ENCODE data around the gene TRNT1. TPM values are rescaled to one million over a fixed set of nuclear protein-coding genes. Genes with fewer than 3 reads are reported as not detected.

Gene TRNT1
- 26.3 and 34.3 TPM in 2 replicates for total RNA-seq (2014; rRNA removed; shearing (Covaris generic))

GRCh38 chr3:3126477-3127431 is at the start of gene TRNT1:
TSS of gene TRNT1 (plus strand) at chr3:3126940. CDS start at chr3:3129041, 2,101 bp downstream.
- Histone ChIP-seq H3K27me3 (no peaks in the 10 kb centered on the region), H3K27ac (peak within 1 kb of the TSS; percentile 93), H3K36me3 (peaks cover 27% of the 10 kb centered on the region), H3K4me3 (peak within 1 kb of the TSS; percentile 92), H3K4me1 (no peaks in the 10 kb centered on the region), H3K9me3 (replicated peaks) (no peaks in the 10 kb centered on the region)
- DNase-seq: peak; percentile 92 to 93

- DNase-seq: no peak
- Histone ChIP-seq H3K4me1 (no peaks in the 10 kb centered on the region), H3K27ac (no peak overlapping the region), H3K9me3 (replicated peaks) (no peaks in the 10 kb centered on the region), H3K36me3 (no peaks in the 10 kb centered on the region), H3K4me3 (no peak overlapping the region), H3K27me3 (no peaks in the 10 kb centered on the region)
These were observed 46.4 kb upstream of the TRNT1 start for GRCh38 chr3:3080309-3080708.

DNA sequence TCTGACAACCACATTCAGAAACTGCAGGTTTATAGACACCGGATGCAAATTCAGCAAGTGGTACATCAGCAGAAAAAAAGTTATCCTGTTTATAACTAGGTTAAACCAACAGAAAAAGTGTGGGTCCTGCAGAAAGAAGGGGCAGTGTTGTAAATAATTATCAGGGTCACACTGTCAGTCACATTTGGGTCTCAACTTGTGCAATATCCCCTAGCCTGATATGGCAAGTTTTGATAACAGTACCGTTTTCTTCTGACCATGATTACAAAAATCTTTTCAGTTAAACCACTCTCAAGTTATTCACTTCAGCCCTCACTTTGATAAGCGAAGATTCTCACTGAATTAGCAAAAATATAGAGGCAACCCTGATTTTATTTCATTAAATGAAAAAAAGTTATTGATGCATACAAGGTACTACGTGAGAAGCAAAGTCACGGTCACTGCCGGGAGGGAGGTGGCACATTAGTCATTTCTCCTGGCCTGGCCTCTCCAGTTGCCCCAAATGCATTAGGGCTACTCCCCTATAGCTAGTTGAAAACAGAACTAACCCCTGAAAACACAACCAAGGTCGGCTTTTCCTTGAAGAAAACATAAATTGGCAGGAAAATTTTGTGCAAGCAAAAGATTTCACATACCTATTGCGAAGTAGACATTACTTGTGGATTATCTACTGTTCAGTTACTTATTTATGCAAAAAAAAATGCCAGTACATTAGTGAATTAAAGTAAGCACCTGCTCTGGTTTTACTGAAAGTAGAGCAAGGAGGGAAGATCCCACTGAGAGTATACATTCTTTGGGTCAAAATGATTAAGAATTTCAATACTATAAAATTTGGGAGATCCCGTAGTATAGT is 45.1 kb upstream of the TRNT1 start:
- Histone ChIP-seq H3K27ac (no peak overlapping the region), H3K36me3 (no peaks in the 10 kb centered on the region), H3K9me3 (replicated peaks) (no peaks in the 10 kb centered on the region), H3K27me3 (no peaks in the 10 kb centered on the region), H3K4me1 (no peaks in the 10 kb centered on the region), H3K4me3 (no peak overlapping the region)
- no peak for DNase-seq

DNA sequence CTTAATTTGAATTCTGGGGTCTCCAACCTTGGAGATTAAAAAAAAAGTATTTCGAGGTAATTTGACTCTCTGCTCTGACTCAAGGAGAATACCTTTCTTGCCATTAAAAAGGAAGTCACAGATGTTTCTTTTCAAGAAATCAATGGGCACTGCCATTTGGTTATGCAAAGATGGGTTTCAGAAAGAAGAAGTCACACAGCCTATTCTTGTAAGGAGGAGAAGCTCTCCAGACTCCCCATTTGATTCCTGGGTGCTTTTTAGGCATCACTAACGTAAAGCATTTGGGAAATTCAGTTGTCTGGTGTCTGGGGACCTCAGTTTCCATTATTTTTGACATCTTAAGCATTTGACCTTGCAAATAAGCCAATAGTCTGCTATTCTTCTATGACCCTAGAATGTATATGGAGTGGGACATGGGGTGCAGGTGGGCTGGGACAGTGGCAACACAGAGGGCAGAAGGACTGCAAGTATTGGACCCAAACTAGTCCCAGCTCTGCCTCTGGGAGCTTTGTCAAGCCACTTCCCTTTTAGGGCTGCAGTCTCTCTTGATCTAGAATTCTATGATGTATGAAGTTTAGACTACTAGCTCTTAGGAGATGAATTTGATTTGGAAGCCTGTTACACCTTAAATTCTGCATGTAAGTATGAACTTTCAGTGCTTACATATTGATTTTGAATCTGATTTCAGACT is 44.4 kb upstream of the TRNT1 start:
- no peak for DNase-seq
- H3K9me3 ChIP-seq (replicated peaks): no peaks in the 10 kb centered on the region
- H3K27me3 ChIP-seq: no peaks in the 10 kb centered on the region
- no peak overlapping the region for H3K4me3 ChIP-seq
- H3K4me1 ChIP-seq: no peaks in the 10 kb centered on the region
- no peaks in the 10 kb centered on the region for H3K36me3 ChIP-seq
- H3K27ac ChIP-seq: no peak overlapping the region

DNA sequence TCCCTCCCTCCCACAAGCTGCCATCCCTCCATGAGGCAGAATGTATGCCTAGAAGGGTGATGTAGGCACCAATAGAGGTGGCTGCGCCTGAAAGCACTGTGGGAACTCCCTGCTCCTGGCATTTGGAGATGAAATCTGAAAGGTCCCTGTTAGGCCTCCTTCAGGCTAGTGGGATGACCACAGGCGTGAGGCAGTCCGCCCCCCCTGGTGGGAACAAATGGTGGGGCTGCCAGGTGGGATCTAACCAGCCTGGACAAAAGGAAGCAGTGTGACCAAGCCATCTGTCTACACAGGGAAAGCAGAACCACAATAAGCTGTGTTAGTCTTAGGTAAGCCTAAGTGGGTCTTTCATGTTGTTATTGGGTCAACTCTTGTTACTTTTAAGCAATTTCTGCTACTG is 41.9 kb upstream of the TRNT1 start:
- no peak overlapping the region for H3K27ac ChIP-seq
- H3K36me3 ChIP-seq: no peaks in the 10 kb centered on the region
- no peak for DNase-seq
- no peaks in the 10 kb centered on the region for H3K27me3 ChIP-seq
- H3K9me3 ChIP-seq (replicated peaks): no peaks in the 10 kb centered on the region
- H3K4me3 ChIP-seq: no peak overlapping the region
- H3K4me1 ChIP-seq: no peaks in the 10 kb centered on the region

DNA sequence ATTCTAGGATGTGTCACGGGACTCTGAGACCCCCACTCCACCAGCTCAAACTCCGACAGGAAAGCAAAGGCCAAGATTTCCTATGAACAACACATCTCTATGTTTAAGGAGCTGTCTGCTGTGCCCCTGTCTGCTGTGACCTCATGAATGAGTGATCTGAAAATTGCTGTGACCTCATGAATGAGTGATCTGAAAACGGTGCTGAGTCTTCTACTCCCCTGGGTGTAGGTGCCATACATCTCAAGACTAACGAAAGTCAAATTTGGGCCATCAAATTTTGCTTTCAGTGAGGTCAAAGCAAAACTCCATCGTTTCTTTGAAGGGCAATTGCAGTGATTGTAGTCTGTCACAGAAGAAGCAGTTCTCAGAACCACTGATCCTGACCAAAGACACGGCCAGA is 41.0 kb upstream of the TRNT1 start:
- H3K27ac ChIP-seq: no peak overlapping the region
- no peaks in the 10 kb centered on the region for H3K27me3 ChIP-seq
- H3K4me3 ChIP-seq: no peak overlapping the region
- no peaks in the 10 kb centered on the region for H3K36me3 ChIP-seq
- H3K9me3 ChIP-seq (replicated peaks): no peaks in the 10 kb centered on the region
- no peak for DNase-seq
- H3K4me1 ChIP-seq: no peaks in the 10 kb centered on the region

DNA sequence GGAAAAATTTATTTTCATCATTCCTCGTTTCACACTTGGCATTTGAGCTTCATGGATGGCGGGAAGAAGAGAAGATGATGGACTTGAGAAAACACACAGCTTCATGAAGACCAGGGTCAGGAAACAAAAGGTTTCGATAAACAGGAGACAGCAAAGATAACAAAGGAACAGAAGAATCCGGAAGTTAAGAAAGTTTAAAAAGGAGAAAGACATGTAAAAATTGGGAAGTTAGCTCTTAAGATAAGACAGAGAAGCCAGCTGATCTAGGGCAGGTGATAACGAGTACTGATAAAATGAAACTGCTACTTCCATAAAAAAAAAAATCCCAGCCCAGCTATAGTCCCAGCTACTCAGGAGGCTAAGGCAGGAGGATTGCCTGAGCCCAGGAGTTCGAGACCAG is 40.5 kb upstream of the TRNT1 start:
- no peaks in the 10 kb centered on the region for H3K36me3 ChIP-seq
- H3K4me1 ChIP-seq: no peaks in the 10 kb centered on the region
- H3K27me3 ChIP-seq: no peaks in the 10 kb centered on the region
- no peaks in the 10 kb centered on the region for H3K9me3 ChIP-seq (replicated peaks)
- no peak for DNase-seq
- no peak overlapping the region for H3K27ac ChIP-seq
- no peak overlapping the region for H3K4me3 ChIP-seq

GRCh38 chr3:3087279-3087678 is 39.5 kb upstream of the TRNT1 start:
- Histone ChIP-seq H3K27me3 (no peaks in the 10 kb centered on the region), H3K4me3 (no peak overlapping the region), H3K9me3 (replicated peaks) (no peaks in the 10 kb centered on the region), H3K4me1 (no peaks in the 10 kb centered on the region), H3K27ac (no peak overlapping the region), H3K36me3 (no peaks in the 10 kb centered on the region)
- DNase-seq: no peak

GRCh38 chr3:3087716-3088465 is 38.8 kb upstream of the TRNT1 start:
- no peak for DNase-seq
- Histone ChIP-seq H3K9me3 (replicated peaks) (no peaks in the 10 kb centered on the region), H3K4me3 (no peak overlapping the region), H3K27ac (no peak overlapping the region), H3K36me3 (no peaks in the 10 kb centered on the region), H3K27me3 (no peaks in the 10 kb centered on the region), H3K4me1 (no peaks in the 10 kb centered on the region)

GRCh38 chr3:3089017-3089416 is 37.7 kb upstream of the TRNT1 start:
- no peak for DNase-seq
- Histone ChIP-seq H3K4me3 (no peak overlapping the region), H3K9me3 (replicated peaks) (no peaks in the 10 kb centered on the region)

DNA sequence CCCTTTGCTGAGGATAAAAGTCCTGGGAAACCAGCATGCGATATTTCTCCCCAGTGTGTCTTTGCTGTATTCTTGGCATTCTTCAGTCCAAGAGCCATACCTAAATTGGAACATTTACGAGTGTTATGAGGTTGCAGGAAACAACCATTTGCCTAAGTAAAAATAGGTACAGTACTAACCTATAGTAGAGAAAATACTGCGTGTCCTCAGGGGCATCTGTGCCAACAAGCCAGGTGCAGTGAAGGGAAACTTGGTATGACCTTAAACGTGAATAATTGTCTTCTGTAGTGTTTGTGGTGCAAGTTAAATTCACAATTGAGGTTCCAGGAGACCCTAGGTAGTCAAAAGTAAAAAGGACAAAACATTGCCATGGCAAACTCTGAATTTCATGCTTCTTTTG is 28.8 kb upstream of the TRNT1 start:
- H3K36me3 ChIP-seq: no peaks in the 10 kb centered on the region
- H3K4me1 ChIP-seq: no peaks in the 10 kb centered on the region
- no peak overlapping the region for H3K4me3 ChIP-seq
- H3K27ac ChIP-seq: no peak overlapping the region
- no peaks in the 10 kb centered on the region for H3K9me3 ChIP-seq (replicated peaks)
- DNase-seq: no peak
- no peaks in the 10 kb centered on the region for H3K27me3 ChIP-seq

More at GRCh38 chr3:3089017-3089416, 37.7 kb upstream of the TRNT1 start:
- no peaks in the 10 kb centered on the region for H3K4me1 ChIP-seq
- H3K27ac ChIP-seq: no peak overlapping the region
- no peaks in the 10 kb centered on the region for H3K27me3 ChIP-seq
- H3K36me3 ChIP-seq: no peaks in the 10 kb centered on the region

DNA sequence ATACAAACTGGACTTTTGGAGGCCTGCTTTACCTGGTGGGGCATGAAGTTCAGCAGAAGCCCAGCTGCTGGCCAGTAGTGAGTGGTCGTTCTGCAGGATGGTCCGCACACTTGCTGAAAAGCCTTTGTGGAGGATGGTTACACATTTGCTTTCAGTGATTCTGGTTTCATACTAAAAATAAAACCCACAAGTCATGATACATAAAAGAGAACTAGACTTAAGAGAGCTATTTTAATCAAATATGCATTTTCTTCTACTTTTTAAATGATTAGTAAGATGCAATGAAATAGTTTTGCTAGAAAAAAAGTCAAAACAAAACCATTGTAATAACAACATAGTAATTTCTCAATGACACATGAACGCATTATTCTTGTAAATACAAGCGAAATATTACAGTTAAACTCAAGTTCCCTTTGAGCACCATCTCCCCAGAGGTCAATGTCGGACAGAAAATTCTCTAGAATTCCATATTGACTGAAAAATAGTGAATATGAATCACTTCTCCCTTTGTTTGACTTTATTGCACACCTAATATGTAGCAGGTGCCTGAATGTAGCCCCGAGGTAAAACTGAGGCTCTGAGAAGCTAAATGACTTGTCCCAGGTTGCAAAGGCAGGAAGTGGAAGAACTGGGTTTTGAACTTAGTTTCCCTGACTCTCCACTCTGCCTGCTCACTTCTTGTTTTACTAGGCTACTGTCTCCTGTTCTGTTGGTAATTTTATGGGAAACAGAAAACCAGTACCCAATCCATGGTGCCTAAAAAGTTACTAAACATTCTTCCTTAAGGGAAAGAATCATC is 24.9 kb upstream of the TRNT1 start:
- Histone ChIP-seq H3K36me3 (no peaks in the 10 kb centered on the region), H3K27me3 (no peaks in the 10 kb centered on the region), H3K27ac (no peak overlapping the region), H3K4me3 (no peak overlapping the region), H3K9me3 (replicated peaks) (no peaks in the 10 kb centered on the region), H3K4me1 (no peaks in the 10 kb centered on the region)
- DNase-seq: no peak

DNA sequence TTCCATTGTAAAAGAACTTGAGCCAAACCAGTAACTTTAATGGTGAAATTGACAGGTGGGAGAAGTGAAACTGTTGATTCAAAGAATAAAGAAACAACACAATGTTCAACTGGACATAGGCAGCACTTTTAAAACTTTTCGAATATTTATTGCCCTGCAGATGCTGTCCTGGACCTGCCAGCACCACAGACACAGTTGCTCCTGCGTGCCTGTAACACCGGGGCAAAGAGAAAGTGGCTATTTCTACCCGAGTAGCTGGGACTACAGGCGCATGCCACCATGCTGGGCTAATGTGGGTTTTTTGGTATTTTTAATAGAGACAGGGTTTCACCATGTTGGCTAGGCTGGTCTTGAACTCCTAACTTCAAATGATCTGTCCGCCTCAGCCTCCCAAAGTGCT is 24.0 kb upstream of the TRNT1 start:
- DNase-seq: no peak
- Histone ChIP-seq H3K4me1 (no peaks in the 10 kb centered on the region), H3K27ac (no peak overlapping the region), H3K36me3 (no peaks in the 10 kb centered on the region), H3K9me3 (replicated peaks) (no peaks in the 10 kb centered on the region), H3K4me3 (no peak overlapping the region), H3K27me3 (no peaks in the 10 kb centered on the region)
